Aorta (tissue), 5 donors: ENCODE results near the gene TMEM170B. TPM values are rescaled to one million over a fixed set of nuclear protein-coding genes. Genes with fewer than 3 reads are reported as not detected.
A peak's percentile ranks its signal among the peaks of the same experiment; 100 is the strongest.

Experiments used
- ATAC-seq: fragments of 200-7000 bp; cut with Tn5 transposase; one replicate; pipeline ENCODE4 v1.9.1; 2022; ENCODE audit warnings: moderate library complexity; ENCODE audit not compliant: low FRiP score
- DNase-seq, 2 donors: peaks; one replicate each; pipeline ENCODE4 v3.0.0-alpha.2; 2020
- H3K27ac ChIP-seq, 2 donors: one replicate each; pipeline ENCODE4 v1.5.1; 2013; ENCODE audit warnings: low read length in 2 of 2, mild to moderate bottlenecking in 2 of 2, moderate library complexity in 2 of 2, control low read depth in 1 of 2, inconsistent platforms in 1 of 2, low read depth in 1 of 2
- H3K27me3 ChIP-seq, 2 donors: one replicate each; pipeline ENCODE4 v1.6.1; 2013; ENCODE audit warnings: control low read depth in 1 of 2, low read length in 1 of 2, mild to moderate bottlenecking in 1 of 2, moderate library complexity in 1 of 2; ENCODE audit not compliant: insufficient read depth in 2 of 2, control insufficient read depth in 1 of 2
- H3K36me3 ChIP-seq, 2 donors: one replicate each; pipeline ENCODE4 v1.6.1; 2013; ENCODE audit warnings: control low read depth in 1 of 2, low read length in 1 of 2, mild to moderate bottlenecking in 1 of 2; ENCODE audit not compliant: insufficient read depth in 2 of 2, control insufficient read depth in 1 of 2
- H3K4me1 ChIP-seq, 2 donors: one replicate each; pipeline ENCODE4 v1.6.1; 2013; ENCODE audit warnings: low read length in 2 of 2, control low read depth in 1 of 2, mild to moderate bottlenecking in 1 of 2, moderate library complexity in 1 of 2; ENCODE audit not compliant: insufficient read depth in 2 of 2, control insufficient read depth in 1 of 2
- H3K4me3 ChIP-seq, 2 donors: one replicate each; pipeline ENCODE4 v1.5.1; 2013; ENCODE audit warnings: low read length in 2 of 2, control low read depth in 1 of 2, mild to moderate bottlenecking in 1 of 2
- H3K9me3 ChIP-seq: one replicate; pipeline ENCODE4 v1.6.1; 2013; ENCODE audit warnings: mild to moderate bottlenecking, low read length; ENCODE audit not compliant: control insufficient read depth
- WGBS, 2 donors: extraction: QIAGEN DNeasy Blood & Tissue Kit; methylation state at CpG; one replicate each; pipeline ENCODE4 v1.1.7; 2013; 5-methylcytosine and 5-hydroxymethylcytosine counted together
- intact Hi-C, 2 donors: fragments of 100-400 bp; cut with DNase I; formaldehyde crosslinking; loops; one replicate each; pipeline versions ENCODE4 v1.14.2 to v1.15.0; 2022
- polyA plus RNA-seq, 2 donors: library from polyadenylated mRNA; stranded (reverse); fragments of 200-250 nt; gene quantifications; one replicate each; pipeline ENCODE4 v1.2.3, GENCODE V29; 2013
- total RNA-seq, 2 donors: library from RNA; stranded (reverse); fragmentation: NEBNext Ultra II Directional; extraction: Animal tissue kit (Norgen Biotek cat#: 25700); gene quantifications; one replicate each; pipeline ENCODE4 v1.2.1, GENCODE V29; 2021
- donor health status: healthy with polysubstance abuse.
- donor health status: Bipolar disorder and iron deficiency.
- donor health status: DM: no; HTN: no; CAD: no.
- donor health status: DM: no; HTN: no; CAD: no.
- donor health status: DM: yes; HTN: yes; CAD: no.

The TMEM170B gene
- total and polyA plus RNA-seq, 4 donors = 1.5 to 7.3 (median 4.1) TPM

DNA sequence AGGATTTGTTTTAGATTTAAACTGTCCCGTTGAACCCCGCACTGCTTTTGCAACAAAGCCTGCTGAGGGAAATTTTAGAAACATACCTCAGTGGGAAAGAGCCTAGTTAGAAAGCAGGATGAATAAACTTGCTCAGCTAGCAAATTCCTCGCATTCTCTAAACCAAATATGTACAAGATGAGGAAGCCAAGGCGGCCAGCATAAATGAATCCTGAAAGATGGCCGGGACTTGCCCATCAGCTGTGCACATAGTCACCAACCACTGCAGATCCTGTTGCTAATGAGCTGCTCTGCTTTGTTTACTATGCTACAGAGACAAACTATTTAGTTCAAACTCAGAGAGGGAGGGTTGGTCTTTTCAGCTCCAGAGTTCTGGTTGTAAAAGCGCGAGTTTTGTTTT lies 49.0 kb downstream of the TMEM170B start:
- Histone ChIP-seq H3K36me3 (no peaks in the 10 kb centered on the region), H3K9me3 (no peaks in the 10 kb centered on the region), H3K4me3 (no peak overlapping the region), H3K27ac (no peak overlapping the region), H3K4me1 (peaks cover 0 to 4% of the 10 kb centered on the region in 2 donors), H3K27me3 (no peaks in the 10 kb centered on the region)
- ATAC-seq (no peak), DNase-seq (no peak)
- 25 to 27% methylated on average over 7 of the region's 7 CpGs for WGBS, 2 donors
- intact Hi-C loops = loop anchor here (2.0 to 10.0 kb wide), 5 partner anchors 66 to 1018 kb away; no protein-coding TSS in a partner anchor

DNA sequence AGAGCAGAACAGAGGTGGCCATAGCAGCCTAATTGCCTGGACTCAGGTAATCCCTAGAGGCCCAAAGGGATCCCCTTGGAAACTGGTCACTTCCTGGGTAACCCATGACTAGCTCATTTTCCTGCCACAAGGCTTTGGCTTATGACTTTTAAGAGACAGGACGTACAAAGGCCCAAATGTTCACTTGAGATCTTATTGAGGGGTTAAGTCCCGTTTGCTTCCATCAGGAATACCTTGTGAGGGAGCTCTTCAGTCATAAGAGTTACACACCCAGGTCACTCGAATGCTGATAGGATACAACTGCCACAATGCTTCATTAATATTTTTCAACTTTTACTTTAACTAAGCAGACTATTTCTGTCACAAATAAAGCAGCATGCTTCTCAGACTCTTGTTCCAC lies 51.7 kb downstream of the TMEM170B start:
- no peak for ATAC-seq
- Histone ChIP-seq H3K9me3 (no peaks in the 10 kb centered on the region), H3K4me3 (no peak overlapping the region), H3K36me3 (no peaks in the 10 kb centered on the region), H3K27ac (no peak overlapping the region), H3K27me3 (no peaks in the 10 kb centered on the region), H3K4me1 (peaks cover 0 to 4% of the 10 kb centered on the region in 2 donors)
- intact Hi-C loops = loop anchor here (5.0 to 10.0 kb wide), 4 partner anchors 63 to 1016 kb away; no protein-coding TSS in a partner anchor
- DNase-seq = no peak
- 18 to 19% methylated on average over 3 of the region's 3 CpGs for WGBS, 2 donors

DNA sequence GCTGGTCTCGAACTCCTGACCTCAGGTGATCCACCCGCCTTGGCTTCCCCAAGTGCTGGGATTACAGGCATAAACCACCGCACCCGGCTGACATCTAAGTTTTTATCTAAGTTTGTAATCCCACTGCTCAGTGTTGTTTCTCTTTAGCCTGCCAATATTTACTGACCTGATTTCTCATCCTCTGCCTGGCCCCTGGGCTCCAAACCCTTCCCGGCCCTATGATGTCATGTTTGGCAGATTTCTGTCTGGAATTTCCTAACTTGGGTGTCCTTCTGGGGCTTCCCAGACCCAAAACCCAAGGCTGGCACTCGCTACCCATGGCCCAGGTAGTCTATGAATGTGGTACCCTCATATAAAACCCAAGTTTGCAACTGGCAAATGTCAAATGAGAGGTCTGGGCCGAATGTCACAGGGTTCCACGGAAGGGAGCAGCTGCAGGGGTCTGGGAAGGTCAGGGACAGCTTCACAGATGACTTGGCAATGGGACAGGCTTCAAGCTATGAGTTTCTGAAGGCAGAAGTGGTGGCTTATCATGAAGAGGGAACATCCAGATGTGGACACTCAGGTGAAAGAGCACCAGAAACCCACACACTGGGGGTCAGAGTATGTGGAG lies 54.9 kb downstream of the TMEM170B start:
- Histone ChIP-seq H3K27me3 (no peaks in the 10 kb centered on the region), H3K4me1 (peaks cover 0 to 4% of the 10 kb centered on the region in 2 donors), H3K36me3 (no peaks in the 10 kb centered on the region), H3K27ac (no peak overlapping the region), H3K9me3 (no peaks in the 10 kb centered on the region), H3K4me3 (no peak overlapping the region)
- intact Hi-C loops = no loop called here
- peak; percentile 45 for ATAC-seq
- 38 to 39% methylated on average over 8 of the region's 8 CpGs for WGBS, 2 donors
- no peak for DNase-seq

DNA sequence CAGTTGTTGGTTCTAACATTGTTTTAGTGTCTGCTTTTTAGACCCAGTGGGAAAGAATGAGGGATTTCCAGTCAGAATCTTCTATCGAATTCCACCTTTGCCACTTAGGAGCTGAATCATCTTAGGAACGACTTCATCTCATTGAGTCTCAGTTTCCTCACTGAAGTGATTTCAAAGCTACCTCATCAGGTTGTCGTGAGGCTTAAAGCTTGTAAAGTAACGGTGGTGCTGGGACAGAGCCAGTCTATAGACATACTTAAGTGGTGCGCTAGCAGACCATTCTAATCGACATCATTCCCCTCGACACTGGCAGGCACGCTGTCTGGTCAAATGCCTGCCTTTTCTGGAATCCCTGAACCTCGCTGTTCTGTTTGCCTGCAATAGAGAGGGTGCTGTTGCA lies 55.5 kb downstream of the TMEM170B start:
- Histone ChIP-seq H3K27ac (no peak overlapping the region), H3K4me1 (peaks cover 0 to 4% of the 10 kb centered on the region in 2 donors), H3K27me3 (no peaks in the 10 kb centered on the region), H3K4me3 (no peak overlapping the region), H3K36me3 (no peaks in the 10 kb centered on the region), H3K9me3 (no peaks in the 10 kb centered on the region)
- intact Hi-C loops = no loop called here
- DNase-seq (no peak), ATAC-seq (no peak)
- 67 to 75% methylated on average over 9 of the region's 9 CpGs for WGBS, 2 donors

DNA sequence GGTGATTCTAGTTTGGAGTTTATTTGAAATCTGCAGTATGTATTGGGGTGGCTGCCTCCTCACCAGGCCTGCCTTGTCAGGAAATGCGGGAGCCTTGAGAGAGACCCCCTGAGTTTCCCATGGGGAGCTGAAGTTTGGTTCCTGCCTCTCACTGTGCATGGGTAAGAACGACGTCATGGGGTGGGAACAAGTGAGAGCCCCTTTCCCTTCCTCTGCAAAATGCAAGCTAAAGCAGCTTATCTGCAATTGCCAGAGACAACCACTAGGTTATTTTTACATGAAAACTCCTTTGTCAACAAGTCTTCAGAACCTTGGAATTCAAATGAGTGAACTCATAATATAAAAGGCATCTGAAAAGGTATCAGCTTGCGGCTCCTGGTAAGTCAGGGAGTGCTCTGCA lies 58.4 kb downstream of the TMEM170B start:
- intact Hi-C loops = no loop called here
- WGBS, 2 donors = 55 to 64% methylated on average over 4 of the region's 4 CpGs
- ATAC-seq = no peak

DNA sequence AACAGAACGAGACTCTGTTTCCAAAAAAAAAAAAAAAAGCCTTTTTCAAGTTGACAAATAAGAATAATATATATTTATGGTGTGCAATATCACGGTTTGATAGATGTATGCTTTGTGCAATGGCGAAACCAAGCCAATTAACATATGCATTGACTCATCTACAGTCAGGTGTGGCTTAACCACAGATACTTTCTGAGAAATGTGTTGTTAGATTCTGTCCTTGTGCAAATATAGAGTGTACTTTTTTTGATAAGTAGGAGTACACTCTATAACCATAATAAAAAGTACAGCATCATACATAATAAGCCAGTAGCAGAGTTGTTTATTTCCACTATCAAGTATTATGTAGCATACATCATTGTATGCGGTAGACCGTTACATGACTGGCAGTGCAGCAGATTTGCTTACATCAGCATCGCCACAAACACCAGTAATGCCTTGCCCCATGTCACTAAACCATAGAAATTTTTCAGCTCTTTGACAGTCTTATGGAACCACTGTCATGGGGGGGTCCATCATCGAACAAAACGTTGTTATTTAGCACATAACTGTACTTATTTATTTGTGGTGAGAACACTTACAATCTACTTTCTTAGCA lies 59.2 kb downstream of the TMEM170B start:
- 84 to 97% methylated on average over 8 of the region's 8 CpGs for WGBS, 2 donors
- no peaks in the 10 kb centered on the region for H3K9me3 ChIP-seq

More for the DNA sequence above, 58.4 kb downstream of the TMEM170B start:
- H3K27me3 ChIP-seq = no peaks in the 10 kb centered on the region
- H3K36me3 ChIP-seq = no peaks in the 10 kb centered on the region
- peaks cover 0 to 5% of the 10 kb centered on the region in 2 donors for H3K4me1 ChIP-seq
- H3K27ac ChIP-seq = no peak overlapping the region
- H3K9me3 ChIP-seq = no peaks in the 10 kb centered on the region
- H3K4me3 ChIP-seq = no peak overlapping the region
- DNase-seq = no peak

DNA sequence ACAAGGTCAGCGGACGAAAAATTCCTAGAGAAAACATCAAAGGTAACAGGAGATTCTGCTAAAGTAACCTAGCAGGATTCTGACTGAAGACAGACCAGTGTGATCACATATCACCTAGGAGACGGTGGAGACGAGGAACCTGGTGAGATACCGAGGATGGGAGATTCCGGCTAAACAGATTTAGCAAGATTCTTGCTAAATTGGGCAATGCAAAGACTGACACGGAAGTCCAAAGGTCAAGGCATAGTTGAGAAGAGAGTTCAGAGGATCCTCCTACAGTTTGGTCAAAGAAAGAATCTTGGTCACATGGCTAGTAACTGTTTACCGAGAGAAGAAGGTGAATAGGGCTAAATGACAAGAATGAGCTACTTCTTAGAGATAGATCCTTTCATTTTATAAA lies 61.1 kb downstream of the TMEM170B start:
- H3K4me3 ChIP-seq = no peak overlapping the region
- H3K27me3 ChIP-seq = no peaks in the 10 kb centered on the region
- no peak overlapping the region for H3K27ac ChIP-seq
- ATAC-seq (no peak), DNase-seq (no peak)
- H3K9me3 ChIP-seq = no peaks in the 10 kb centered on the region
- intact Hi-C loops = no loop called here
- no peaks in the 10 kb centered on the region for H3K36me3 ChIP-seq
- peaks cover 0 to 5% of the 10 kb centered on the region in 2 donors for H3K4me1 ChIP-seq
- WGBS, 2 donors = 86 to 92% methylated on average over 8 of the region's 8 CpGs

More for the DNA sequence above, 59.2 kb downstream of the TMEM170B start:
- Histone ChIP-seq H3K27ac (no peak overlapping the region), H3K4me3 (no peak overlapping the region), H3K27me3 (no peaks in the 10 kb centered on the region), H3K36me3 (no peaks in the 10 kb centered on the region), H3K4me1 (peaks cover 0 to 5% of the 10 kb centered on the region in 2 donors)
- ATAC-seq = no peak
- DNase-seq = no peak
- intact Hi-C loops = no loop called here

DNA sequence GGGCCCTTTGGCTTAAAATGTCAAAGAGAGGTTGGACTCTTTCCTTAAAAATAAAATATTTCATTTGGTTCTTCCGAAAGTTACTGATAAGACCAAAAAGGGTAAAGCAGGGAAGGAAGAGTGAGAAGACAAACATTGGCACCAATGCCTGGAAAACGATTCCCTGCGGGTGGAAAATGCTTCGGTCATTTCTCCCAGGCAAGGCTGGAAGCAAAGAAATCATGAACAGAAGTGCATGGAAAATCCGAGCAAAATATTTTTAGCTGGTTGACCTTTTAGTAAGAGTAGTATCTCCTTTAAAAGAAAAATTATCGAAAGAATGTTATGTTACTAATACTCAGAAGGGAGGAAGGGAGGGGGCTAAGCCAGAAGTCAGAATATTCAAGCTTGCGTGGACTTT lies 62.7 kb downstream of the TMEM170B start:
- no peak for ATAC-seq
- Histone ChIP-seq H3K27me3 (no peaks in the 10 kb centered on the region), H3K9me3 (no peaks in the 10 kb centered on the region), H3K27ac (peak overlapping the region; percentile 52 to 82), H3K4me3 (no peak overlapping the region), H3K4me1 (peaks cover 0 to 5% of the 10 kb centered on the region in 2 donors), H3K36me3 (no peaks in the 10 kb centered on the region)
- no peak for DNase-seq
- 6% methylated on average over 7 of the region's 7 CpGs for WGBS, 2 donors
- intact Hi-C loops = loop anchor here in 1 of 2 donors (10.0 kb wide), 1 partner anchor 415 kb away; the partner anchor contains the start of gene HIVEP1
